H1 (cell line): ENCODE measurements around the gene MORC2. TPM values are rescaled to one million over a fixed set of nuclear protein-coding genes. Genes with fewer than 3 reads are reported as not detected.

Experiments used
- BCL11A ChIP-seq, 2 experiments: IDR thresholded peaks; one replicate each; pipeline ENCODE4 v1.6.1; 2011; ENCODE audit warnings: low read depth in 2 of 2, low read length in 2 of 2, mild to moderate bottlenecking in 2 of 2
- CHD7 ChIP-seq: fragments of 300-600 bp; sonication (generic); IDR thresholded peaks from 2 replicates; pipeline ENCODE4 v1.7.1; 2012; ENCODE audit warnings: low read length, moderate library complexity, mild to moderate bottlenecking, inconsistent platforms; ENCODE audit not compliant: insufficient replicate concordance
- PHF8 ChIP-seq: fragments of 200-600 bp; sonication (generic); conservative IDR thresholded peaks from 2 replicates; pipeline ENCODE4 v1.7.1; 2012; ENCODE audit warnings: low read depth, mild to moderate bottlenecking, inconsistent platforms, low read length, moderate library complexity
- SIRT6 ChIP-seq: IDR thresholded peaks from one replicate; pipeline ENCODE4 v1.7.1; 2012; ENCODE audit warnings: low read length, inconsistent platforms
- TCF12 ChIP-seq: IDR thresholded peaks from 2 replicates; pipeline ENCODE4 v1.6.1; 2011; ENCODE audit warnings: low read depth, mild to moderate bottlenecking, low read length
- TEAD4 ChIP-seq: IDR thresholded peaks from 2 replicates; pipeline ENCODE4 v1.6.1; 2012; ENCODE audit warnings: low read depth, low read length, inconsistent platforms, mixed read lengths
- USF2 ChIP-seq: IDR thresholded peaks from 2 replicates; pipeline ENCODE4 v1.6.1; 2011; ENCODE audit warnings: low read length, improper control_type of control experiment
- polyA plus RNA-seq, 7 experiments: library from polyadenylated mRNA; depleted of rRNA in 3 of 7; stranded (reverse) in 5 of 7; unstranded in 2 of 7; fragments of >200 nt in 5 of 7; fragments of 200-250 nt in 2 of 7; gene quantifications; 1 replicate in 5 of 7; 2 replicates in 1 of 7; 4 replicates in 1 of 7; pipeline versions ENCODE4 v1.2.1 to v1.2.3, GENCODE V29; 2011 to 2013; ENCODE audit warnings: missing spikeins in 2 of 7, mixed read lengths in 2 of 7
- total RNA-seq: library from RNA; stranded (reverse); fragmentation: NEBNext Ultra II Directional; extraction: Animal tissue kit (Norgen Biotek cat#: 25700); gene quantifications from 2 replicates; pipeline ENCODE4 v1.2.1, GENCODE V29; 2021
- TF ChIP-seq, protein P1 (sequence below), 3 experiments: IDR thresholded peaks; 1 replicate in 2 of 3; 2 replicates in 1 of 3; pipeline versions ENCODE4 v1.5.1 to v1.6.1; 2011; ENCODE audit warnings: low read length in 3 of 3, mild to moderate bottlenecking in 3 of 3, inconsistent platforms in 2 of 3, low read depth in 1 of 3, moderate library complexity in 1 of 3; ENCODE audit not compliant: insufficient read depth in 1 of 3; ENCODE audit errors: control extremely low read depth in 1 of 3

The MORC2 gene
- total and polyA plus RNA-seq, 2 of the 8 experiments (the other 6 are each of a cell fraction or from before 2014, with no cell fraction given), result 15.4 to 68.0 TPM

DNA sequence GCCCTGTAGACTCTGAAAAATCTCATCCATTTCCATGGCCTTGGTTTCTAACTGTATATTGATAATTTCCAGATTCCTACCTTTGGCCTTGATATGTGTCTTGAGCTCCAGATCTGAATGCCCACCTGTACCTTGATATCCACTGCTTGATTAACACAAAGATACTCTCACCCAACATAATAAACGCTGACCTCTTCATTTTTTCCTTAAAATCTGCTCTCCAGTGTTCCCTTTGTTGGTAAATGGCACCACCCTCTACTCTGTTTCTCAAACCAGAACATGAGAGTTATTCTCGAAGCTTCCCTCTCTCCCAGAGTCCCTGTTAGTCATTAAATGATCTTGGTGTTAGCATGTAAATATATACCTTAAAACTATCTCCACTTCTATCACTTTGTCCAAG, 13.9 kb upstream of the MORC2 start (continued):
- TF ChIP-seq CHD7 (no peak), USF2 (no peak), BCL11A (IDR thresholded peaks at IDR 0.05; ENCODE audit: low read depth in 2 of 2, low read length in 2 of 2) (no peak), TCF12 (no peak), PHF8 (no peak), SIRT6 (no peak), TEAD4 (no peak)
- TF ChIP-seq, protein P1, sequence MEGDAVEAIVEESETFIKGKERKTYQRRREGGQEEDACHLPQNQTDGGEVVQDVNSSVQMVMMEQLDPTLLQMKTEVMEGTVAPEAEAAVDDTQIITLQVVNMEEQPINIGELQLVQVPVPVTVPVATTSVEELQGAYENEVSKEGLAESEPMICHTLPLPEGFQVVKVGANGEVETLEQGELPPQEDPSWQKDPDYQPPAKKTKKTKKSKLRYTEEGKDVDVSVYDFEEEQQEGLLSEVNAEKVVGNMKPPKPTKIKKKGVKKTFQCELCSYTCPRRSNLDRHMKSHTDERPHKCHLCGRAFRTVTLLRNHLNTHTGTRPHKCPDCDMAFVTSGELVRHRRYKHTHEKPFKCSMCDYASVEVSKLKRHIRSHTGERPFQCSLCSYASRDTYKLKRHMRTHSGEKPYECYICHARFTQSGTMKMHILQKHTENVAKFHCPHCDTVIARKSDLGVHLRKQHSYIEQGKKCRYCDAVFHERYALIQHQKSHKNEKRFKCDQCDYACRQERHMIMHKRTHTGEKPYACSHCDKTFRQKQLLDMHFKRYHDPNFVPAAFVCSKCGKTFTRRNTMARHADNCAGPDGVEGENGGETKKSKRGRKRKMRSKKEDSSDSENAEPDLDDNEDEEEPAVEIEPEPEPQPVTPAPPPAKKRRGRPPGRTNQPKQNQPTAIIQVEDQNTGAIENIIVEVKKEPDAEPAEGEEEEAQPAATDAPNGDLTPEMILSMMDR (IDR thresholded peaks at IDR 0.05; ENCODE audit: control extremely low read depth in 1 of 3, insufficient read depth in 1 of 3, low read depth in 1 of 3, low read length in 3 of 3), result no peak
